Astrocyte of the cerebellum (primary cell): ENCODE data around the gene ZIC1.

Source experiments
- DNase-seq: peaks from one replicate; pipeline ENCODE4 v3.0.0-alpha.2; 2011; ENCODE audit warnings: low read depth
- H3K4me3 ChIP-seq: 2 replicates; pipeline ENCODE4 v1.5.1; 2011; ENCODE audit warnings: mild to moderate bottlenecking, low read depth, low read length, moderate library complexity
- in situ Hi-C: cut with HindIII; loops from 2 replicates; pipeline ENCODE4 v1.10.0; 2017; ENCODE audit warnings: low sequenced_read_pairs
- TF ChIP-seq, protein P1 (sequence below): IDR thresholded peaks from 2 replicates; pipeline ENCODE4 v1.5.1; 2012; ENCODE audit warnings: low read length, low read depth, moderate library complexity, mild to moderate bottlenecking; ENCODE audit errors: missing control alignments

The ZIC1 gene

DNA sequence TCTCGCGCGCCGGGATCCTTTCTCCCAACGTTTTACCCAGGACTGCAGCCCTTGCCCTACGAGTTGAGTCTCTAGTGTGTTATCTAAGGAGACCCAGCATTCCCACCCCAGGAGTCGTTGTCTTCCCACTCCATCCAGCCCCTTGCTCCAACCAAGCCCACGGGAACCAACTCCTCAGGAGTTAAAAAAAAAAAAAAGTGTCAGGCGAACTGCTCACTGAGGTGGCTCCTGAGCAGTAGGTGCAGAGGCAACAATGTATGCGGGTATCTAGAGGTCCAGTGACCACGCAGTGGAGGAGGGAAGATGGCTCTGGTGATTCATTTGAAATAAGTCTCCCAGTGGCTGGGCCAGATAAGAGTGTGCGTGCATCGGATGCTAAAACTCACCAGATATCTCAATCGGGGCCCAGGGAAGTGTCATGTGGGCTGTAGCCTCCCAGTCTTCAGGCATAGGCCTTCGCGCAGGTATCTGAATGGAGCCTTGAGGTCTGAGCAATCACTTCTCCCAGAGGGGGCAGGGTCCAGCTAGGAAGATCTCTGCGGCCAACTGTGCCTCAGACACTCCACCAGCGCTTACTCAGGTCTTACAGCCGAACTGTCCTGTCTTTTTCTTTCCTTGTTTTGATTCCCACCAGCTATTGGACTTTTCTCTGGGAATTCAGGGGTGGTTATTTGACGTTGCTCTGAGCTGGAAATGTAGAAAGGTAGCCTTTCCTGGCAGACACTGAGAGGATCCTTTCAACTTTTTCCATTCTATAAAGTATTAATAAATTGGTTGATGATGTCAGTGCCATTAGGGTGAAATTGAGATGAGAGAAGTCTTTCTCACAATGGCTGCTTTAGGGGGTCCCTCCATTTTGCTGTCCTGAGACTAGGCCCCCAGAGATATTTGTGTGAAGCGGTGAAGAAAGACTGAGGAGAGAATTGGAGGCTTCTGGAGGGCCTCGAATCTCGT is 23.8 kb upstream of the ZIC1 start:
- H3K4me3 ChIP-seq, result no peak overlapping the region
- in situ Hi-C loops, result loop anchor here (25.0 kb wide), 1 partner anchor 573 kb away; no protein-coding TSS in a partner anchor
- TF ChIP-seq, protein P1, sequence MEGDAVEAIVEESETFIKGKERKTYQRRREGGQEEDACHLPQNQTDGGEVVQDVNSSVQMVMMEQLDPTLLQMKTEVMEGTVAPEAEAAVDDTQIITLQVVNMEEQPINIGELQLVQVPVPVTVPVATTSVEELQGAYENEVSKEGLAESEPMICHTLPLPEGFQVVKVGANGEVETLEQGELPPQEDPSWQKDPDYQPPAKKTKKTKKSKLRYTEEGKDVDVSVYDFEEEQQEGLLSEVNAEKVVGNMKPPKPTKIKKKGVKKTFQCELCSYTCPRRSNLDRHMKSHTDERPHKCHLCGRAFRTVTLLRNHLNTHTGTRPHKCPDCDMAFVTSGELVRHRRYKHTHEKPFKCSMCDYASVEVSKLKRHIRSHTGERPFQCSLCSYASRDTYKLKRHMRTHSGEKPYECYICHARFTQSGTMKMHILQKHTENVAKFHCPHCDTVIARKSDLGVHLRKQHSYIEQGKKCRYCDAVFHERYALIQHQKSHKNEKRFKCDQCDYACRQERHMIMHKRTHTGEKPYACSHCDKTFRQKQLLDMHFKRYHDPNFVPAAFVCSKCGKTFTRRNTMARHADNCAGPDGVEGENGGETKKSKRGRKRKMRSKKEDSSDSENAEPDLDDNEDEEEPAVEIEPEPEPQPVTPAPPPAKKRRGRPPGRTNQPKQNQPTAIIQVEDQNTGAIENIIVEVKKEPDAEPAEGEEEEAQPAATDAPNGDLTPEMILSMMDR, result no peak
- DNase-seq, result no peak

DNA sequence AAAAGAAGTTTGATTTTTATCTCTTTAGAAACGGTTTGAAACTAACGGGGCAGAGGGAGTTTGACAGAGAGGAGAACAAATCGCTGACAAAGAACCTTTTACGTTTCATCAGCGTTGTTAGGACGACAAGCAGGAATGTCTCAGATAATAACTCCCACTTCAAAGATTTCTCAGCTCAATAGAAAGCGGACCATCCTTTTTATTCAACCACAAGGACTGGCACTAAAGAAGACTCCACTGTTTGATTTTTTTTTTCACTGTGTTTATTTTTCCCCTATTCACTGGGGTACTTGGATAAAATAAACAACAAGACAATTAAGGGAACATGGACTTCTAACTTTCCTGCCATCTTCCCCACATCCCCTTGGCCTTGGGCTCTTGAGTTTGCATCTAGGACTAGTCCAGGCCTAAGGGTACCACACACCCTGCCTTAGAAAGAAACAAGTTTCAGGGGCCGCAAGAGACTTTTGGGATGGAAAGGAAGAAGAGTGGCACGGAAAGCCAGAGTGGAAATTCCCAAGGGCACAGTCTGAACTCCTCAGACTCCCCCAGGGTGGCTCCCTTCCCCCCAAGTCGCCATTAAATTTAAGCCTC is 21.8 kb upstream of the ZIC1 start:
- TF ChIP-seq, protein P1, result no peak
- no peak for DNase-seq
- peak overlapping the region; percentile 21 for H3K4me3 ChIP-seq
- in situ Hi-C loops, result loop anchor here (25.0 kb wide), 1 partner anchor 575 kb away; no protein-coding TSS in a partner anchor

DNA sequence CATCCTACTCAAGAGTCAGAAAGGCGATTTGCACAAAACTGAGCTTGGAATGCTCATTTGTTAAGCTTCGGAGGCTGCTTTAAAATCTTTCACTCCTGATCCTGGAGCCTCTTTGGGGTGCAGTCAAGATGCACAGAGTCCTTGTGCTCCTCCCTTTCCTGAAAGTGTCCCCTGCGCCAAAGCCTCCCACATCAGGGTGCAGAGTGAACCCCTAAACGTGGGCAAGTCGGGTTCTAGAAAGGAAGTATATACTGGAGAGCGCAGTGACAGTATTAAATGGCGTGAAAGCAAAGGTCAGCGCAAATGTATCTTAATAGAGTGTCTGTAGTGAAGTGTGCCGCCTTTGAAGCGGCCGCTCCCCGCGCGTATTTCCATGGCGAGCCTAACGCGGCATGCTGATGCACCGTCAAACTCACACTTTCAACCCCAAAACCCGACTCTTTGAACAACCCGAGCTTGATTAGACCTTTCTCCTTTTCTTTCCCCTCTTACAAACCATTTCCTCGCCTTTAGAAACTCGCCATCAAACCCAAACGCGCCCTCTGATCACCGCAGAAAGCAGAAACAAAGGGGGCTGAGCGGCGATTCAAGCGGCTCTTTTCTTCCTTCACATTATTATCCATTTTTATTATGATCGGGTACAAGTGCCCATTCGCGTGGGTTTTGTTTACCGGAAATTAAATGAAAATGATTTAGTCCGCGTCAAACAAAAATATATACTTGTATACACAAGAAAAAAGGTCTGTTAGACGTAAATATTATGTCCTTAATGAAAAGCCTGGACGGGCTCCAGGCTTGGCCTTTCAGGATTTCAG is 21.1 kb upstream of the ZIC1 start:
- DNase-seq, result no peak
- TF ChIP-seq, protein P1, result no peak
- in situ Hi-C loops, result loop anchor here (25.0 kb wide), 1 partner anchor 576 kb away; no protein-coding TSS in a partner anchor
- H3K4me3 ChIP-seq, result peak overlapping the region; percentile 21

DNA sequence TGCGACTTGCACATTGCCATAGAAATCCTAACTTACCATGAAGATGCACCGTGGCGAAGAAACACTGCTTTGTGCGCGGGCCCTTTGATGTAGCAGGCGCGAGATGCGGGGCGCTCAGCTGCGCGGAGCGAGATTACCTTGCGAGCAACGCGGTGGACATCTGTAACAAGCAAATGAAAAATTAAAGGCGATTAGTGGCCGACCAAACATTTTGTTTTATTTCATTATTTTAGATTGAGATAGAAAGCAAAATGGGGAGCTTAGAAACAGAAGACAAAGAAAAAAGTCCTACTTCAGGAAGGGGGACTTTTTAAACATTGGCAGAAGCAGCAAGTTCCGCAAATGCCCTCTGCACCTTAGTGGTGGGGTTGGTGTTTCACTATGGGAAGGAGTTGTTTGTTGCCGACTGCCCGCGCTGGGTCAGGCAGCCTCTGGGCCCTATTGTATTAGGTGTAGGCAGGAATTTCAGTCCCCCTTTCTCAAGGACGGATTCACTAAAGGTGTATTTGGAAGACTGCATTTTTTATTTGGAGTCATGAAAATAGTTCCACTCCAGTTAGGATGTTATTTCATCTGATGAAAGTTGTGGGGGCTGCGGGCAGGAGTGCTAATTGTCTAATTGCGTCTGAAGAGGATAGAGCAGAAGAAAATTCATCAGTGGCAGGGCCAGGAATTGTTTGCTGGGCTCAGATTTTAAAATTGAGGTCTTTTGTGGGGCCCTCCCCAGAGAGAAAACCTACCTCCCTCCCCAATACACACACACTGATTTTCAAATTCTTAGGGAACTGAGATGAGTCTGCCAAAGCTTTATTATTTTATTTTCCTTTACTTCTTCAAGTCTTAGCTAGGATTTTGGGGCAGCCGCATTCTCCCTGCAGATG is 20.2 kb upstream of the ZIC1 start:
- DNase-seq, result no peak
- in situ Hi-C loops, result loop anchor here (25.0 kb wide), 1 partner anchor 577 kb away; no protein-coding TSS in a partner anchor
- peak overlapping the region; percentile 21 for H3K4me3 ChIP-seq
- TF ChIP-seq, protein P1, result no peak

DNA sequence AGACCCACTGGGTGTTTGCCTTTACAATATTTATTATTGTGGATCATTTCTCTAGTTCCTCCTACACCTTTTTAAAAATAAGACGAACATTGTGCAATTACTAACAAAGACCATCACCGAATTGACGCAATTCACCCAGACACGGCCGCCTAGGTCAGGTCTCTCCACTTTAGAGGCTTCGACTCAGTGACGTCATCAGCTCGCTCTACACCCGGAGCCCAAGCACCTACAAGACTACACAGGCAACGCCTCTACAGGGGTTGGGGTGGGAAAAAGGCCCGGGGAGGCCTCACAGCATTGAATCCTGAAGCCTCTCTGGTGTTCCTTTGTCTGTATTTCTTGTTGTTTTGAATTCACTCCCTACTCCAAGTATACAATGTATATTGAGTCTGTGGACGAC is 19.4 kb upstream of the ZIC1 start:
- no peak overlapping the region for H3K4me3 ChIP-seq
- no peak for DNase-seq
- in situ Hi-C loops, result loop anchor here (25.0 kb wide), 1 partner anchor 577 kb away; no protein-coding TSS in a partner anchor
- TF ChIP-seq, protein P1, result no peak
